Body of pancreas (tissue), 4 donors: ENCODE measurements around the gene EBP.
"Not testable (repeated sequence)": the region's sequence is repeated elsewhere in the genome, so short reads cannot be mapped to it uniquely, and the experiment has no call there.

ENCODE experiments used
- CTCF ChIP-seq, 7 experiments: fragments of 450-650 bp in 4 of 7; fragments of 200-600 bp in 3 of 7; sonication (generic) in 3 of 7; IDR thresholded peaks; one replicate each; pipeline ENCODE4 v1.5.1; 2016 to 2019; ENCODE audit warnings: antibody characterized with exemption in 7 of 7
- POLR2A ChIP-seq, 3 donors: fragments of 450-650 bp; IDR thresholded peaks; one replicate each; pipeline ENCODE4 v1.6.1; 2016; ENCODE audit warnings: antibody characterized with exemption in 3 of 3, mild to moderate bottlenecking in 2 of 3

- not testable (repeated sequence) for TF ChIP-seq CTCF, POLR2A (IDR thresholded peaks at IDR 0.05)
These were observed 34.2 kb downstream of the EBP start for GRCh38 chrX:48555731-48556325.
